HG02884 (cell line): ENCODE data around the gene FBXW8.

Source experiments
- ATAC-seq: cut with Tn5 transposase; IDR thresholded peaks from one replicate; pipeline ENCODE4 v1.9.1; 2021; ENCODE audit warnings: mild to moderate bottlenecking, moderate library complexity; ENCODE audit not compliant: unreplicated experiment

Gene FBXW8

DNA sequence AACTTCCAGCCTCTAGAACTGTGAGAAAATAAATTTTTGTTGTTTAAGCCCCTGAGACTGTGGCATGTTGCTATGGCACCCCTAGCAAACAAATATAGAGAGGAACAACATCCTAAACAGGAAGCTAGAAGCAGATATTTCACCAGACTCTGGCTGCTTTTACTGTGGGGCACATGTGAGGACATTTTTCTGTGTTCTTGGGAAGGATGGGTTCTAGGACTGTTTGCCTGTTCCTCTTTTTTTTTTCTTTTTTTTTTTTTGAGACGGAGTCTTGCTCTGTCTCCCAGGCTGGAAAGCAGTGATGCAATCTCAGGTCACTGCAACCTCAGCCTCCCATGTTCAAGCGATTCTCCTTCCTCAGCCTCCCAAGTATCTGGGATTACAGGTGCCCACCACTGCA, 25.3 kb upstream of the FBXW8 start:
- no peak for ATAC-seq

GRCh38 chr12:116887244-116887643, 23.5 kb upstream of the FBXW8 start:
- no peak for ATAC-seq

DNA sequence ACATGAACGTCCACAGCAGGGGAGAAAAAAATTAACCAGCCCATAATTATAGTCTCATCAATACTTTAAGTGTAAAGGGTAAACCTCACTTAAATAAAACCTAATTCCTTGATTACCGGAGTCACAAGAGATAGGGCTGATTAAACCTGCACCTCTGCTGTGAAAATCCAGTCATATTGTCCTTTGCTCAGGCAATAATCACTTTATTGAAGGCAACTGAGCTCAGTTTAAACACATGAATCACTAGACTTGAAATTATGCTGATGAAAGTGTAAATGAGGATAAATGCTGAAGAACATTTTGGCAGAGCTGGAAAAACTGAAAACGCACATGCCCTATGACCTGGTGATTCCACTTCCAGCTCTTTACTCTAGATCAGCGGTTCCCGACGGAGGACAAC, 22.9 kb upstream of the FBXW8 start:
- no peak for ATAC-seq

- no peak for ATAC-seq
These were observed 20.4 kb upstream of the FBXW8 start for GRCh38 chr12:116890330-116890729.

GRCh38 chr12:116891019-116891418, 19.7 kb upstream of the FBXW8 start:
- no peak for ATAC-seq

DNA sequence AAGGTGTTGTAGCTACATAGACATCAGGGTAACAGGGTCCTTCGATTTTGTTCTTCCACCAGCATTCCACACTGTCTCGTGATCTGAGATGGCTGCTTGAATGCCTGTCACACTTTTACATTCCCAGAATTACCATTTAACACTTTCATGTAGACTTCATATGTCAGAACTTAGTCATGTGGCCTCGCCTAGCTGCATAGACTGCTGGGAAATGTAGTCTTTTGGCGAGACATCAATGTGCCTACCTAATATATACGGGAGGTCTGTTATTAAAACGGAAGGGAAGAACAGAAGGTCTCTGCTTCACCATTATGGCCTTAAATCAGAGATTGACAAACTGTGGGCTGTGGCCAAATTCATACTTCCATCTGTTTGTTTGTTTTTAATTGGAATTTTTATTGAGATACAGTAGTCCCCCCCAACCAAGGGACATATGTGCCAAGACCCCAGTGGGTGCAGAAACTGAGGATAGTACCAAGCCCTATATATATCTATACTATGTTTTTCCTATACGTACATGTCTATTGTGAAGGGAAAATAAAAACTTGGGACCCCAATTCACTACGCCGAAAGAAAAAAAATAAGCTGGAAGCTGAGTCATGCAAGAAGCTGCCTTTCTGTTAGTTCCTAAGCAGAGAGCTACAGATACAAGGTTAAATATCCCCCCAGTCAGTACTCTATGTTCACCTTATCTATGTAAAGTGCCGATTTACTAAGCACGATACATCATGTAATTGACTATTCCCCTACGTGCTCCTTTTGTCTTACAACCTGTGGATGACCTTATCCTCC, 18.2 kb upstream of the FBXW8 start:
- no peak for ATAC-seq

GRCh38 chr12:116894913-116895312, 15.8 kb upstream of the FBXW8 start:
- ATAC-seq, result no peak

- no peak for ATAC-seq
These were observed 14.3 kb upstream of the FBXW8 start for GRCh38 chr12:116896411-116896924.

- ATAC-seq, result no peak
These were observed 13.3 kb upstream of the FBXW8 start for GRCh38 chr12:116897476-116897875.

DNA sequence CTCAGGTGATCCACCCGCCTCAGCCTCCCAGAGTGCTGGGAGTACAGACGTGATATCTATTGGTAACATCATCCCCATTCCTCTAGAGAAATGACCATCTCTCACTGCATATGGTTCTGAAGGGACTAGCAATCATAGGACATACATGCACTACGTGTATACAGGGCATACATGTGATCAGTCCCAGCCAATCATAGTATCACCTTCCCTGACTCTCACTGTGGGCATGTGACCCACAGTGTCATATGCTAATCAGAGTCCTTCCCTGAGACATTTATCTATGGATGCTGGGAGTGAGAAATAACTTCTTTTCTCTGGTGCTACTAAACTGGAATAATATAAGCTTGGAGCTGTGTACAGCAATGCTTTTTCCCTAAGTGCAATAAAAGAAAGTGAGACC, 12.1 kb upstream of the FBXW8 start:
- ATAC-seq, result no peak

- no peak for ATAC-seq
These were observed 9.1 kb upstream of the FBXW8 start for GRCh38 chr12:116901612-116902011.

DNA sequence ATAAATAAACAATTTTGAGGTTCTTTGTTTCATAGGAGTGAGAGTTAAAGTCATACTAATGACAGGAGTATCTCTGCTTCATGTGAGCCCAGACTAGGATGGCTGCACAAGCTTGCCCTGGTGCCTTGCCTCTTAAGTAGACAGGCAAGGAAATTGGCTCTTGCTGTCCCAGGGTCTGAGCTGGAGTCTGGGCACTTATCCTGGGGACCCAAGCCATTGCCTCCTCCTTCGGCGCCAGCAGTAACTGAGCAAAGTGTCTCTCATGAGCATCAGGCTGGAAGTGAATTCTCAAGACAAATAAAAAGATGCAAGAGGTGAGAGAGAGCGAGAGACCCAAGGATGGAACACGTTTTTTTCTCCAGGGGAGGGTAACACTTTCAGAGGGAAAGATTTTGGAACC, 6.9 kb upstream of the FBXW8 start:
- ATAC-seq, result no peak

DNA sequence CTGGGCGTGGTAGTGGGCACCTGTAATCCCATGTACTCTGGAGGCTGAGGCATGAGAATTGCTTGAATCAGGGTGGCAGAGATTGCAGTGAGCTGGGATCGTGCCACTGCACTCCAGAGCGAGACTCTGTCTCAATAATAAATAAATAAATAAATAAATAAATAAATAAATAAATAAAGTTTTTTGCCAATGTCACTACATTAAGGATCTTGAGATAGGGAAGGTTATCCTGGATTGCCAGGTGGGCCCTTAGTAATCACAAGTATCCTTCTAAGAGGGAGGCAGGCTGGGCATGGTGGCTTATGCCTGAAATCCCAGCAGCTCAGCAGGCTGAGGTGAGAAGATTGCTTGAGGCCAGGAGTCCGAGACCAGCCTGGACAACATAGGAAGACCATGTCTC, 4.5 kb upstream of the FBXW8 start:
- ATAC-seq, result no peak

- ATAC-seq, result no peak
These were observed 488 bp upstream of the FBXW8 start for GRCh38 chr12:116910280-116910644.

DNA sequence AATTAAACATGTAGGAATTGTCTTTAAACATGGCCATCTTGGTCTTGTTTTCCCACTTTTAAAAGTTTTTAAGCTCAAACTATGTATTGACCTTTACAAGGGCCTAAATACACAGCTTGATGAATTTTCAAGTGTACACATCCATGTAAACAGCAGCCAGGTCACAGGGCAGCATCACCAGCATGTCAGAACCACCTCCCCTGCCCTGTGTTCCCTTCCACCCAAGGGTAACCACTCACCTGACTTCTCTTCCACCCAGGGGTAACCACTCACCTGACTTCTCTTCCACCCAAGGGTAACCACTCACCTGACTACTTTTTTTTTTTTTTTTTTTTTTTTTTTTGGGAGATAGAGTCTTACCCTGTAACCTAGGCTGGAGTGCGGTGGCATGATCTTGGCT, 4.6 kb downstream of the FBXW8 start:
- ATAC-seq, result no peak

GRCh38 chr12:116916122-116916521, 5.4 kb downstream of the FBXW8 start:
- ATAC-seq, result no peak

GRCh38 chr12:116916714-116917114, 6.0 kb downstream of the FBXW8 start:
- ATAC-seq, result peak; percentile 87

- ATAC-seq, result no peak
These were observed 7.7 kb downstream of the FBXW8 start for GRCh38 chr12:116918464-116918863.

GRCh38 chr12:116919247-116919661, 8.5 kb downstream of the FBXW8 start:
- ATAC-seq, result no peak

DNA sequence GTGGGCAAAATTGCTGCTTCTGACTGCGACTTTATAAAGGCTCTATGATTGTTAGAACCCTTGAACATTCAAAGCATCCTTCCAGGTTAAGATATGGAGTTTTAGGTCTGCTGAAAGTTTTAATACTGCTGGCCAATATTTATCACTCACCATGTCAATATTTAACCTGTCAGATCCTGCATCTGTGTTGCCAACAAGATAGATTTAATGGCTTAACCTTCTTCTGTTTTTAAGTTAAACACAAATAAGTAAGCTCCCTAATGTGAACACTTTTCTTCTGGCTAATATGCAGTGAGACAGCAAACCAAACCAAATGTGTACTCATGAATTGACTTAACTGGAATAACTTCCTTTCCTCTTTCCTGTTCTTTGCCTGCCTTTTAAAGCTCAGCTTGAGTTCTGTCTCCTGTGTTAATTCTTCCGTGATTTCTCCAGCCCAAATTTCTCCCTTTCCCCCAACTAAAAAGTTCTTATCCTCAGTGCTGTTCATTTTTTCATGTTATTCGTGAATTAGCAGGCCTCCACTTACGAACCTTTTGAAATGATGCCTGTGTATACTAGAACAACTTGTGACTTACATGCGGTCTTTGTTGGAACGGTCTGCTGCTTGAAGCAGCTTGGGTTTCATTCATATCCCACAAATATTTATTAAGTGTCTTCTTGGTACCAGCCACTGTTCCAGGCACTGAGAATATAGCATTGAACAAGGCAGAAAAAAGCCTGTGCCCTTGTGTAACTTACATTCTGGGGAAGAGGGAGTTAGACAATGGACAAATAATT, 9.1 kb downstream of the FBXW8 start:
- no peak for ATAC-seq

- no peak for ATAC-seq
These were observed 10.2 kb downstream of the FBXW8 start for GRCh38 chr12:116920939-116921338.
